Lower lobe of right lung (tissue), 2 donors: ENCODE measurements around the gene CNOT6. TPM values are rescaled to one million over a fixed set of nuclear protein-coding genes. Genes with fewer than 3 reads are reported as not detected.
"Not testable (repeated sequence)": the region's sequence is repeated elsewhere in the genome, so short reads cannot be mapped to it uniquely, and the experiment has no call there.

Source experiments
- ATAC-seq, 2 donors: fragments of 200-7000 bp; cut with Tn5 transposase; one replicate each; pipeline ENCODE4 v1.9.1; 2020 to 2022; ENCODE audit warnings: mild to moderate bottlenecking in 2 of 2, moderate library complexity in 2 of 2
- DNase-seq: peaks from one replicate; pipeline ENCODE4 v3.0.0-alpha.2; 2020
- H3K27ac ChIP-seq: fragments of 200-600 bp; one replicate; pipeline ENCODE4 v1.8.0; 2022
- H3K27me3 ChIP-seq: fragments of 200-600 bp; one replicate; pipeline ENCODE4 v1.8.0; 2022; ENCODE audit warnings: low read depth
- H3K36me3 ChIP-seq: fragments of 200-600 bp; one replicate; pipeline ENCODE4 v1.8.0; 2022; ENCODE audit warnings: mild to moderate bottlenecking
- H3K4me1 ChIP-seq: fragments of 200-600 bp; one replicate; pipeline ENCODE4 v1.8.0; 2022
- H3K4me3 ChIP-seq: fragments of 200-600 bp; one replicate; pipeline ENCODE4 v1.8.0; 2022; ENCODE audit warnings: mild to moderate bottlenecking
- H3K9me3 ChIP-seq: fragments of 200-600 bp; one replicate; pipeline ENCODE4 v1.8.0; 2022
- intact Hi-C: fragments of 100-400 bp; cut with DNase I; formaldehyde crosslinking; loops from one replicate; pipeline ENCODE4 v1.11.0; 2022
- total RNA-seq: library from RNA; stranded (reverse); fragmentation: NEBNext Ultra II Directional; extraction: Animal tissue kit (Norgen Biotek cat#: 25700); gene quantifications from one replicate; pipeline ENCODE4 v1.2.1, GENCODE V29; 2021
- TF ChIP-seq, protein P1 (sequence below): fragments of 200-600 bp; IDR thresholded peaks from one replicate; pipeline ENCODE4 v1.8.0; 2022; ENCODE audit warnings: antibody characterized with exemption, mild to moderate bottlenecking
- donor health status: DM: no; HTN: yes; CAD: no; lungs with severe emphysema.

Gene CNOT6
- total RNA-seq, 1 donor from 2014 or later: 32.4 TPM

DNA sequence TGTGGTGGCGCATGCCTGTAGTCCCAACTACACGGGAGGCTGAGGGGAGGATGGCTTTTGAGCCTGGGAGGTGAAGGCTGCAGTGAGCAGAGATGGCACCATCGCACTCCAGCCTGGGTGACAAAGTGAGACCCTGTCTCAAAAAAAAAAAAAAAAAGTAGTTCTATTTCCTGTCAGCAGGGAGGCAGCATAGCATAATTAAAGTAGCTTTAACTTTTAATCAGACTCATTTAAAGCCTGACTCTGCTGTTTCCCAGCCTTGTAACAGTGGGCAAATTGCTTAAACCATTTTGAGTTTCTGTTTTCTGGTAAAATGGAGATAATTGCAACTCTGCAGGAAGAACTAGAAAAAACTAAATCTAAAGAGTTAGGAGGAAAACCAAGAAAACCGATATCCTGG lies 31.2 kb downstream of the CNOT6 start:
- no peak overlapping the region for H3K27ac ChIP-seq
- H3K27me3 ChIP-seq: no peaks in the 10 kb centered on the region
- peaks cover 13% of the 10 kb centered on the region for H3K36me3 ChIP-seq
- no peak overlapping the region for H3K4me3 ChIP-seq
- intact Hi-C loops: no loop called here
- peaks cover 30% of the 10 kb centered on the region for H3K4me1 ChIP-seq
- DNase-seq (no peak), ATAC-seq (no peak)
- TF ChIP-seq, protein P1, sequence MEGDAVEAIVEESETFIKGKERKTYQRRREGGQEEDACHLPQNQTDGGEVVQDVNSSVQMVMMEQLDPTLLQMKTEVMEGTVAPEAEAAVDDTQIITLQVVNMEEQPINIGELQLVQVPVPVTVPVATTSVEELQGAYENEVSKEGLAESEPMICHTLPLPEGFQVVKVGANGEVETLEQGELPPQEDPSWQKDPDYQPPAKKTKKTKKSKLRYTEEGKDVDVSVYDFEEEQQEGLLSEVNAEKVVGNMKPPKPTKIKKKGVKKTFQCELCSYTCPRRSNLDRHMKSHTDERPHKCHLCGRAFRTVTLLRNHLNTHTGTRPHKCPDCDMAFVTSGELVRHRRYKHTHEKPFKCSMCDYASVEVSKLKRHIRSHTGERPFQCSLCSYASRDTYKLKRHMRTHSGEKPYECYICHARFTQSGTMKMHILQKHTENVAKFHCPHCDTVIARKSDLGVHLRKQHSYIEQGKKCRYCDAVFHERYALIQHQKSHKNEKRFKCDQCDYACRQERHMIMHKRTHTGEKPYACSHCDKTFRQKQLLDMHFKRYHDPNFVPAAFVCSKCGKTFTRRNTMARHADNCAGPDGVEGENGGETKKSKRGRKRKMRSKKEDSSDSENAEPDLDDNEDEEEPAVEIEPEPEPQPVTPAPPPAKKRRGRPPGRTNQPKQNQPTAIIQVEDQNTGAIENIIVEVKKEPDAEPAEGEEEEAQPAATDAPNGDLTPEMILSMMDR: no peak
- H3K9me3 ChIP-seq: no peaks in the 10 kb centered on the region

DNA sequence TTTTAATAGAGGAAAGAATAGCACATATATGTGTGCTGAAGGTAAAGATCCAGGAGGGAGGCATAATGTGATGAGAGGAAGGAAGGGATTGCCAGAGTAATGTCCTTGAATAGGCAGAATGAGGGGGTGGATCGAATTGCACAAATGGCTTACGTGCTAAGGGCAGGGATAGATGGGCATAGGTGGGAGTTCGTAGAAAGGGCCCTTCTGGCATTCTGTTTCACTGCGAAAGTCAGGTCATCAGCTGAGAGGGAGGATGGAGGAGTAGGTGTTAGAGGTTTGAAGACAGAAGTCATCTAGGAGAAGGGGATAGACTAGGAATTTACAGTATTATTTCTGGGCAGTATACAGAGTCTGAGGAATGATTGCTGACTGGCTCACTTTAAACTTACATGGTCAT lies 32.1 kb downstream of the CNOT6 start:
- TF ChIP-seq, protein P1: no peak
- Histone ChIP-seq H3K36me3 (peaks cover 14% of the 10 kb centered on the region), H3K27ac (no peak overlapping the region), H3K4me3 (no peak overlapping the region), H3K27me3 (no peaks in the 10 kb centered on the region), H3K4me1 (peaks cover 30% of the 10 kb centered on the region), H3K9me3 (no peaks in the 10 kb centered on the region)
- DNase-seq (no peak), ATAC-seq (no peak)
- intact Hi-C loops: no loop called here

DNA sequence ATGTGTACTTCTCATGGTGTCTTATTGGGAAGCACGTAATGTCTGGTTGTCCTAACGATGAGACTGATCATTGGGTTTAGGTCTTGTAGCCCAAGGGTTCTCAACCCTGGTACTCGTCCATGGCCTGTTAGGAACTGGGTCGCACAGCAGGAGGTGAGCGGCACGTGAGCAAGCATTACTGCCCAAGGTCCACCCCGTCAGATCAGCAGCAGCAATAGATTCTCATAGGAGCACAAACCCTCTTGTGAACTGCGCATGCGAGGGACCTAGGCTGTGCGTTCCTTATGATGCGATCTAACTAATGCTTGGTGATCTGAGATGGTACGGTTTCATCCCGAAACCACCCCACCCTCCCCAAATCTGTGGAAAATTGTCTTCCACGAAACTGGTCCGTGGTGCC lies 33.5 kb downstream of the CNOT6 start:
- ATAC-seq: no peak
- Histone ChIP-seq H3K27me3 (no peaks in the 10 kb centered on the region), H3K9me3 (no peaks in the 10 kb centered on the region), H3K4me1 (peaks cover 25% of the 10 kb centered on the region), H3K4me3 (no peak overlapping the region), H3K36me3 (peaks cover 24% of the 10 kb centered on the region), H3K27ac (no peak overlapping the region)
- no peak for DNase-seq
- intact Hi-C loops: no loop called here
- TF ChIP-seq, protein P1: no peak

DNA sequence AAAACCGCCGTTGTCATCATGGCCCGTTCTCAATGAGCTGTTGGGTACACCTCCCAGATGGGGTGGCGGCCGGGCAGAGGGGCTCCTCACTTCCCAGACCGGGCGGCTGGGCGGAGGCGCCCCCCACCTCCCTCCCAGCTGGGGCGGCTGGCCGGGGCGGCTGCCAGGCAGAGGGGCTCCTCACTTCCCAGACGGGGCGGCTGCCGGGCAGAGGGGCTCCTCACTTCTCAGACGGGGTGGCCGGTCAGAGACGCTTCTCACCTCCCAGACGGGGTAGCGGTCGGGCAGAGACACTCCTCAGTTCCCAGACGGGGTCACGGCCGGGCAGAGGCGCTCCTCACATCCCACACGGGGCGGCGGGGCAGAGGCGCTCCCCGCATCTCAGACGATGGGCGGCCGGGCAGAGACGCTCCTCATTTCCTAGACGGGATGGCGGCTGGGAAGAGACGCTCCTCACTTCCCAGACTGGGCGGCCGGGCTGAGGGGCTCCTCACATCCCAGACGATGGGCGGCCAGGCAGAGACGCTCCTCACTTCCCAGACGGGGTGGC lies 36.9 kb downstream of the CNOT6 start:
- intact Hi-C loops, H3K4me1 ChIP-seq, H3K27me3 ChIP-seq, DNase-seq, H3K27ac ChIP-seq, H3K4me3 ChIP-seq, H3K9me3 ChIP-seq, ATAC-seq: not testable (repeated sequence)
- peaks cover 34% of the 10 kb centered on the region for H3K36me3 ChIP-seq

DNA sequence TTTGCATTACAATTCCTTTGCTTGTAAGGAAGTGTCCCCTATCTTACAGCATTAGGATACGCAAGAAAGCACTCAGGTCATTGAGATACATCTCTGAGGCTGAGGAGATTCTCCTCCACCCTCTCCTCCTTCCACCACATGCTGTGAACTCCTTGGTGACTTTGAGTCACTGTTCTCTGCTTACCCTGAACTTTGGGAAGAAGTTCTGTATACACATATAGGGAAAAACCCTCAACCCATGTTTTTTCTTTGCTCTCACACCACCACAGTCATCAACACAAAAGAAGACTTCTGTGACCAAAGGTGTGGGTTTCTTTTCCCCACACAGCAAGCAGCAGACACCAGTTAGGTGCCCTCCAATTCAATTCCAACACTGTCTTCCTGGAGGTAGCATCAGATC lies 38.1 kb downstream of the CNOT6 start:
- Histone ChIP-seq H3K27ac (no peak overlapping the region), H3K27me3 (no peaks in the 10 kb centered on the region), H3K9me3 (no peaks in the 10 kb centered on the region), H3K4me1 (no peaks in the 10 kb centered on the region), H3K4me3 (no peak overlapping the region), H3K36me3 (peaks cover 44% of the 10 kb centered on the region)
- no peak for DNase-seq
- TF ChIP-seq, protein P1: no peak
- no peak for ATAC-seq
- intact Hi-C loops: no loop called here

DNA sequence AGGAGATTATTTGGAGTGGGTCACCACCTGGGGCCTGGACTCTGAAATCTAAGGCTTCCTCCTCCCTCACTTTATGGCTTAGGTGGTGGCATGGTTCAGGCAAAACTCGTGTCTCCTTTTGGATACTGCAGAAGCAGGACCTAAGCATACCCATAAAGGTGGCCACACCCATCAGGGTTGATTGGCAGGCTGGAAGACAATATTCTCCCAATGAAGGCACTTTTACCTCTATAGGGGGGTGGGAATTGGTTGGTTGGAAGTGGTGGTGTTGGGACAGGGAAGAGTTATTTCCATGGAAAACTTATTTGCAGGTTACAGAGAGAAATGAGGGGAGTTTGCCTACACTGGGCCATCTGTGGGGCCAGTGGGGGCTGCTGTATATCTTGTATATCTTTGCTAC lies 39.7 kb downstream of the CNOT6 start:
- Histone ChIP-seq H3K4me3 (no peak overlapping the region), H3K36me3 (peaks cover 44% of the 10 kb centered on the region), H3K27me3 (no peaks in the 10 kb centered on the region), H3K4me1 (no peaks in the 10 kb centered on the region), H3K9me3 (no peaks in the 10 kb centered on the region), H3K27ac (no peak overlapping the region)
- ATAC-seq: no peak
- TF ChIP-seq, protein P1: no peak
- no peak for DNase-seq
- intact Hi-C loops: no loop called here
